Bronchial epithelial cell (primary cell): ENCODE results near the gene GUCY2F. TPM values are rescaled to one million over a fixed set of nuclear protein-coding genes. Genes with fewer than 3 reads are reported as not detected.

Source experiments
- DNase-seq: peaks from one replicate; pipeline ENCODE4 v3.0.0-alpha.2; 2010; ENCODE audit warnings: low read depth
- FAIRE-seq: peaks from 2 replicates; lab custom pipeline; 2011; peaks lifted over from hg19 to GRCh38; lab: Jason Lieb, UNC
- H3K27me3 ChIP-seq: 2 replicates; pipeline ENCODE4 v1.5.1; 2011; ENCODE audit warnings: low read length; ENCODE audit not compliant: control insufficient read depth, insufficient read depth
- H3K36me3 ChIP-seq: 2 replicates; pipeline ENCODE4 v1.5.1; 2011; ENCODE audit warnings: low read length; ENCODE audit not compliant: control insufficient read depth, insufficient read depth
- H3K4me3 ChIP-seq: 2 replicates; pipeline ENCODE4 v1.5.1; 2011; ENCODE audit warnings: mild to moderate bottlenecking, low read depth, low read length, control low read depth
- total RNA-seq: library from RNA; depleted of rRNA; stranded (reverse); fragments of >200 nt; gene quantifications from 2 replicates; pipeline ENCODE4 v1.2.1, GENCODE V29; 2014
- TF ChIP-seq, protein P1 (sequence below): IDR thresholded peaks from 2 replicates; pipeline ENCODE4 v1.5.1; 2011; ENCODE audit warnings: mild to moderate bottlenecking, moderate library complexity, low read length, control low read depth, inconsistent platforms; ENCODE audit not compliant: insufficient read depth, severe bottlenecking

The GUCY2F gene
- total RNA-seq, 1 donor from 2014 or later, result under 0.01 TPM

DNA sequence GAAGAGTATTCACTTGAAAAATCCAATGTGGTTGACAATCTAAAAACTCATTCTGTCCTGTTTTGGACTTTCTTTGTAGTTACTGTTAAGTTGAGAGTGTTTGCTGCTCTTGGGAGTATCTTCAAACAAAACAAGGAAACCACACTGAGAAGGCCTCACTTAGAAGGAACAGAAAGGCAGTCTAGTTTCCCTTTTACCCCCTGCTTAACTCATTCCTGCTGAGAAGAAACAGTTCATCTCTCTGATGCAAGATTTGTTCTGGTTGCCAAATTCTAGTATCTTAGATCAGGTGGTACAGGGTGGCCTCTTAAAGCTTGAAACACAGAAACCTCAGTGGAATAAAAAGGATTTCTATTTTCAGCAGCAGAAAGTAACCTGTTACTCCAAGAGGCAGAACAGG lies 41.4 kb downstream of the GUCY2F start:
- FAIRE-seq, result no peak
- no peaks in the 10 kb centered on the region for H3K27me3 ChIP-seq
- no peak for DNase-seq
- H3K4me3 ChIP-seq, result no peak overlapping the region
- H3K36me3 ChIP-seq, result no peaks in the 10 kb centered on the region
- TF ChIP-seq, protein P1, sequence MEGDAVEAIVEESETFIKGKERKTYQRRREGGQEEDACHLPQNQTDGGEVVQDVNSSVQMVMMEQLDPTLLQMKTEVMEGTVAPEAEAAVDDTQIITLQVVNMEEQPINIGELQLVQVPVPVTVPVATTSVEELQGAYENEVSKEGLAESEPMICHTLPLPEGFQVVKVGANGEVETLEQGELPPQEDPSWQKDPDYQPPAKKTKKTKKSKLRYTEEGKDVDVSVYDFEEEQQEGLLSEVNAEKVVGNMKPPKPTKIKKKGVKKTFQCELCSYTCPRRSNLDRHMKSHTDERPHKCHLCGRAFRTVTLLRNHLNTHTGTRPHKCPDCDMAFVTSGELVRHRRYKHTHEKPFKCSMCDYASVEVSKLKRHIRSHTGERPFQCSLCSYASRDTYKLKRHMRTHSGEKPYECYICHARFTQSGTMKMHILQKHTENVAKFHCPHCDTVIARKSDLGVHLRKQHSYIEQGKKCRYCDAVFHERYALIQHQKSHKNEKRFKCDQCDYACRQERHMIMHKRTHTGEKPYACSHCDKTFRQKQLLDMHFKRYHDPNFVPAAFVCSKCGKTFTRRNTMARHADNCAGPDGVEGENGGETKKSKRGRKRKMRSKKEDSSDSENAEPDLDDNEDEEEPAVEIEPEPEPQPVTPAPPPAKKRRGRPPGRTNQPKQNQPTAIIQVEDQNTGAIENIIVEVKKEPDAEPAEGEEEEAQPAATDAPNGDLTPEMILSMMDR, result no peak

DNA sequence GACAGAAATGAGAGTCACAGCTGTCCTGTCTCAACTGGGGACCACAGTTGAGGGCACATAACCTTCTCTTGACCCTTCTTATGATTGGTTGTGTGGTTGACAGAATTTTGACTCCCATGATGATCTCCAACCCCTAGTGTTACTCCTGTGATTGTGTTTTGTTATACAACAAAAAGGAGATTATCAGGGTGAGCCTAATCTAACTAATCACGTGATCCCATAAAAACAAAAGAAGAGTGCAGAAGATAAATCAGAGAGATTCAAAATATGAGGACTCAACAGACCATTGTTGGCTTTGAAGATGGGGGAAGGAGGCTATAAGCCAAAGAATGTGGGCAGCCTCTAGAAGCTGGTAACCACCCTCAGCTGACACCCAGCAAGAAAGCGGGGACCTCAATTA lies 72.7 kb downstream of the GUCY2F start:
- TF ChIP-seq, protein P1, result no peak
- no peak for FAIRE-seq
- DNase-seq, result no peak
- Histone ChIP-seq H3K4me3 (no peak overlapping the region), H3K27me3 (no peaks in the 10 kb centered on the region), H3K36me3 (no peaks in the 10 kb centered on the region)

DNA sequence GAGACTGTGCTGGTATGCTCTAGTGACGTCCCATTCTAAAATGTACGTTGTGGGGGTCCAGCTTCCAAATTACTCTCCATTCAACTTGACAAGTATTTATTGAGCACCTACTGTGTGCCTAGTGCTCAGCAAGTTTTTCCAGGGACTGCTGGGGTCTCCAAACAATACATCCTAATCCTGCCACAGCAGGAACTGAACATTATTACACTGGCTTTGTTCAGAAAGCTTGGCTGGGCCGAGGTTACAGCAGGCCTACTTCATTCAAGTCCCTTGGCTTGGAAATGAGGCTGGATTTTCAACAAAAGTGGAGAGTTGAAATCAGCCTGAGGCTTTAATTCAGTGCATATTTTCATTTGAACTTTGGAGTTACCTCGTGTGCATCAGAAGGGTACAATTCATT lies 78.0 kb downstream of the GUCY2F start:
- TF ChIP-seq, protein P1, result no peak
- no peak overlapping the region for H3K4me3 ChIP-seq
- no peaks in the 10 kb centered on the region for H3K36me3 ChIP-seq
- DNase-seq, result no peak
- no peaks in the 10 kb centered on the region for H3K27me3 ChIP-seq
- no peak for FAIRE-seq

GRCh38 chrX:109399831-109400230 lies 82.1 kb downstream of the GUCY2F start:
- no peaks in the 10 kb centered on the region for H3K27me3 ChIP-seq
- no peak overlapping the region for H3K4me3 ChIP-seq
- FAIRE-seq (no peak), DNase-seq (no peak)
- TF ChIP-seq, protein P1, result no peak
- H3K36me3 ChIP-seq, result no peaks in the 10 kb centered on the region

GRCh38 chrX:109398833-109399232 lies 83.1 kb downstream of the GUCY2F start:
- H3K36me3 ChIP-seq, result no peaks in the 10 kb centered on the region
- DNase-seq, result no peak
- TF ChIP-seq, protein P1, result no peak
- FAIRE-seq, result no peak
- no peaks in the 10 kb centered on the region for H3K27me3 ChIP-seq
- no peak overlapping the region for H3K4me3 ChIP-seq

DNA sequence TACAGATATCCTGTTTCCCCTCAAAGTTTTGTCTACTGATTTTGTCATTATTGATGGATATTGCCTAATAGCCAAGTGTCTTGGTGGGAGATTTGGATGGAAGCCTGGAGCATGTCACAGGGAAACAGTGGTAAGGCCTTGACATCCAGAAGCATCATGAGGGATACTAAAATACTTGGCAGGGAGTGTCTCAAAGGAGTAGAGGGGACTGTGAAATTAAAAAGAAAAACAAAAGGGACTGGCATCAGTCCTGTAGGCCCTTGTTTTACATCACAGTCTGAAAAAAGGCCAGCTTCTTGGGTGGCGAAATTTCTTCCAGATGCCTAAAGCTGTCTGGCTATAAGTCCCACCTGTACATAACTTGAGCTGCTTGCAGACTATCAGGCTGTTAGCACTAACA lies 83.8 kb downstream of the GUCY2F start:
- TF ChIP-seq, protein P1, result no peak
- FAIRE-seq, result peak; percentile 43
- Histone ChIP-seq H3K27me3 (no peaks in the 10 kb centered on the region), H3K36me3 (no peaks in the 10 kb centered on the region), H3K4me3 (no peak overlapping the region)
- no peak for DNase-seq
